ENCODE results near the gene OR5J2.

GRCh38 chr11:56152333-56152732 lies 24.1 kb upstream of the OR5J2 start:
- no peak for TF ChIP-seq CTCF (IDR thresholded peaks at IDR 0.05)
- TF ChIP-seq POLR2A (IDR thresholded peaks at IDR 0.05): no peak
- TF ChIP-seq POLR2AphosphoS5 (IDR thresholded peaks at IDR 0.05): no peak
- no peak for TF ChIP-seq EP300 (IDR thresholded peaks at IDR 0.05; ENCODE audit: low read depth)
